Immature natural killer cell (primary cell): ENCODE results near the gene FOXN3. TPM values are rescaled to one million over a fixed set of nuclear protein-coding genes. Genes with fewer than 3 reads are reported as not detected.

ENCODE experiments used
- DNase-seq, 3 donors: peaks; one replicate each; pipeline ENCODE4 v3.0.0; 2022; ENCODE audit warnings: mixed read lengths in 1 of 3
- H3K27ac Mint-ChIP-seq, 6 donors: one replicate each; pipeline ENCODE4 v1.8.0; 2020; ENCODE audit warnings: mixed read lengths in 6 of 6, mild to moderate bottlenecking in 5 of 6, inconsistent platforms in 4 of 6, moderate library complexity in 3 of 6
- H3K27me3 Mint-ChIP-seq, 3 donors: one replicate each; pipeline ENCODE4 v1.8.0; 2020 to 2021; ENCODE audit warnings: low read depth in 3 of 3, mild to moderate bottlenecking in 3 of 3, mixed read lengths in 3 of 3, moderate library complexity in 3 of 3, inconsistent platforms in 1 of 3
- H3K36me3 Mint-ChIP-seq, 3 donors: one replicate each; pipeline ENCODE4 v1.8.0; 2020; ENCODE audit warnings: mixed read lengths in 3 of 3, inconsistent platforms in 2 of 3, mild to moderate bottlenecking in 2 of 3
- H3K4me1 Mint-ChIP-seq, 2 donors: one replicate each; pipeline ENCODE4 v1.8.0; 2020; ENCODE audit warnings: inconsistent platforms in 2 of 2, mild to moderate bottlenecking in 2 of 2, mixed read lengths in 2 of 2, moderate library complexity in 1 of 2
- H3K4me3 Mint-ChIP-seq, 5 donors: one replicate each; pipeline ENCODE4 v1.8.0; 2020; ENCODE audit warnings: mild to moderate bottlenecking in 5 of 5, mixed read lengths in 5 of 5, inconsistent platforms in 3 of 5, moderate library complexity in 3 of 5
- H3K9me3 Mint-ChIP-seq, 6 donors: one replicate each; pipeline ENCODE4 v1.8.0; 2020; ENCODE audit warnings: mild to moderate bottlenecking in 6 of 6, mixed read lengths in 6 of 6, inconsistent platforms in 4 of 6, moderate library complexity in 3 of 6
- polyA plus RNA-seq, 3 donors: library from polyadenylated mRNA; unstranded; fragments of 300-500 nt; fragmentation: Illumina TruSeq; gene quantifications; one replicate each; pipeline ENCODE4 v1.2.3, GENCODE V29; 2021

The FOXN3 gene
- polyA plus RNA-seq, 3 donors from 2014 or later = 88.6 to 150 (median 102) TPM

DNA sequence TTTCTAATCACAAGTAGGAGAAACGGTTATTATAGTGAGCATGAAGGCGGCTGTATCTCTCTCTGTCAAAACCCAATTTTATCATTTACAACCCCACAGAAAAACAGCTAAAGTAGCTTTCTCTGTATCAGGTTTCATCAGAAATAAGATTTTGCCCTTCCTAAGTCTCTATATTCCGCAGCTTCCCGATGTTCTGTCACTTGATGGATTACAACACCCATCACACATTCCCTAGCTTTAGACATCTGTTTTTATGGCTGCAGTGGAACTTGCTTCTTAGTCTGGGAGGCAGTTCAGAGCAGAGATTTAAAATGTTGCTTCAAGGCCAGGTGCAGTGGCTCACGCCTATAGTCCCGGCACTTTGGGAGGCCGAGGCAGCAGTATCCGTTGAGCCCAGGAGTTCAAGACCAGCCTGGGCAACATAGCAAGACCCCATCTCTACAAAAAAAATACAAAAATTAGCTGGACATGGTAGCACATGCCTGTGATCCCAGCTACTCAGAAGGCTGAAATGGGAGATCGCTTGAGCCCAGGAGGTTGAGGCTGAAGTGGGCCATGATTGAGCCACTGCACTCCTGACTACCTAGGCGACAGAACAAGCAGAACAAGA lies 27.6 kb upstream of the FOXN3 start:
- H3K4me1 Mint-ChIP-seq = peaks cover 72 to 88% of the 10 kb centered on the region in 2 donors
- peaks cover 2 to 5% (median 4%) of the 10 kb centered on the region in 3 donors for H3K27me3 Mint-ChIP-seq
- no peak for DNase-seq
- peak overlapping the region; percentile 63 to 88 (median 78) for H3K27ac Mint-ChIP-seq
- peaks cover 0 to 4% (median 4%) of the 10 kb centered on the region in 3 donors for H3K36me3 Mint-ChIP-seq
- no peaks in the 10 kb centered on the region for H3K9me3 Mint-ChIP-seq
- H3K4me3 Mint-ChIP-seq = peak overlapping the region; percentile 18 to 71 (median 66)

DNA sequence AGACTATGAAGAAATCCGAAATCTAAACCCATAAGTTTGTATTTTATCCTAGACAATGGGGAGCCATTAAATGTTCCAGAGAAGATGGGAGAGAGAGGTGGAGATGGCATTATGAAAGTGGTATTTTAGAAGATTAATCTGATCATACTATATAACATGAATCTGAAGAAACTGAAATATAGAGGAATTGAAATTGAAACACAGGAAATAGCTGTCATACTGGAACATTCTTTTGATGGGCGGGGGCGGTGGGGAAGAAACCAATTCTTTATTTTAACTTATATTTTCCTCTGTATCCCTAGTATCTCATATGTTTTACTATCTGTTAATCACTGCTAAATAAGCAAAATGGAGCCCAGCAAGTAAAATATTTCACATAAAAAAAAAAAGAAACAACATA lies 27.0 kb upstream of the FOXN3 start:
- Mint-ChIP-seq H3K27ac (peak overlapping the region; percentile 63 to 88 (median 78)), H3K27me3 (peaks cover 2 to 5% (median 4%) of the 10 kb centered on the region in 3 donors), H3K36me3 (peaks cover 0 to 4% (median 4%) of the 10 kb centered on the region in 3 donors), H3K4me1 (peaks cover 72 to 86% of the 10 kb centered on the region in 2 donors), H3K9me3 (no peaks in the 10 kb centered on the region), H3K4me3 (peak overlapping the region; percentile 18 to 71 (median 66))
- DNase-seq = no peak

DNA sequence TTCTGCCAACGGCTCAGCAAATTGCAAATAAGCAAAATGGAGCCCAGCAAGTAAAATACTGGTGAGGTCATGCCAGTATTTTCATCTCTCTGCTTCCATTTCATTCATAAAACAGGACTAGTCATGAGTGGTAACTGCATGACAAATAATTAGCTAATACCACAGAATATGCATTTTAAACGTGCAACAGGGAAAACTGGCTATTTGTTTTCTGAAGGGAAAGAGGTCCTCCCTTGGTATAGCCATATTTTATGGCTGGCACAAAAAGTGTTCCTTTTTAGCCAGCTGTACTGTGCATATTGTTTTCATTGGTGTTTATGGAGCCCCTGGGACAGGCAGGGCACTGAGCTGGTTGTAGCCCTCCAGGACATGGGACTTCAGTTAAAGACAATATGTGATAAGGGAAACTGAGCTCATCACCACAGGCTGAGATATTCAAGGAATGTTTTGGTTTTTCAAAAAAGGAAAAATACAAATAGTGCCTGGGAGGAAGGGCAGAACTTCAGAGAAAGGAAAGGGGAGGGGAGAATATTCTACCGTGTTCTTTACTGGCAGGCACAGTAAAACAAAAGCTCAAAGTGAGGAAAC lies 26.1 kb upstream of the FOXN3 start:
- peak overlapping the region in 5 of 6 donors; percentile 71 to 82 (median 81) for H3K27ac Mint-ChIP-seq
- peaks cover 69 to 84% of the 10 kb centered on the region in 2 donors for H3K4me1 Mint-ChIP-seq
- peaks cover 2 to 5% (median 4%) of the 10 kb centered on the region in 3 donors for H3K27me3 Mint-ChIP-seq
- no peaks in the 10 kb centered on the region for H3K9me3 Mint-ChIP-seq
- peak overlapping the region; percentile 19 to 70 (median 32) for H3K4me3 Mint-ChIP-seq
- no peak for DNase-seq
- peaks cover 0 to 4% (median 4%) of the 10 kb centered on the region in 3 donors for H3K36me3 Mint-ChIP-seq

DNA sequence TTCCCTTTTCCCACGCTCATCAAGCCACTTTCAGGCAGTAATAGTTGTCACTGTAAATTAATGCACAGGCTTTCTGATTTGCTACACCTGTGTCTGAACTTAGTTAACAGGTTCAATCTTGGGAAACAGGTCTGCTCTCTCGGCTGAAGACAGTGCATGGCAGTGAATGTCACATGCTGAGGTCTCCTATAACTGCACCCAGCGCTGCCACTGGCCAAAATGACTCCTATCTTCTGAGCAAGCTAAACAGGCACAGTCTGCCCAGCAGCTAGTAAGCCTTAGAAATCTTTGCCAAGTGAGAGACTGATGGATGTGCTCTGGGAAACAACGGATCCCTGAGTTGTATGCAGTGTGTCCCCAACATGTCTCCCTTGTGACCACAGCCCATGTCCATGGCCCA lies 25.2 kb upstream of the FOXN3 start:
- peaks cover 2 to 5% (median 4%) of the 10 kb centered on the region in 3 donors for H3K27me3 Mint-ChIP-seq
- no peaks in the 10 kb centered on the region for H3K9me3 Mint-ChIP-seq
- peak overlapping the region in 3 of 6 donors; percentile 31 to 69 (median 62) for H3K27ac Mint-ChIP-seq
- no peak for DNase-seq
- H3K36me3 Mint-ChIP-seq = peaks cover 0 to 4% (median 2%) of the 10 kb centered on the region in 3 donors
- H3K4me3 Mint-ChIP-seq = no peak overlapping the region
- peaks cover 64 to 84% of the 10 kb centered on the region in 2 donors for H3K4me1 Mint-ChIP-seq

DNA sequence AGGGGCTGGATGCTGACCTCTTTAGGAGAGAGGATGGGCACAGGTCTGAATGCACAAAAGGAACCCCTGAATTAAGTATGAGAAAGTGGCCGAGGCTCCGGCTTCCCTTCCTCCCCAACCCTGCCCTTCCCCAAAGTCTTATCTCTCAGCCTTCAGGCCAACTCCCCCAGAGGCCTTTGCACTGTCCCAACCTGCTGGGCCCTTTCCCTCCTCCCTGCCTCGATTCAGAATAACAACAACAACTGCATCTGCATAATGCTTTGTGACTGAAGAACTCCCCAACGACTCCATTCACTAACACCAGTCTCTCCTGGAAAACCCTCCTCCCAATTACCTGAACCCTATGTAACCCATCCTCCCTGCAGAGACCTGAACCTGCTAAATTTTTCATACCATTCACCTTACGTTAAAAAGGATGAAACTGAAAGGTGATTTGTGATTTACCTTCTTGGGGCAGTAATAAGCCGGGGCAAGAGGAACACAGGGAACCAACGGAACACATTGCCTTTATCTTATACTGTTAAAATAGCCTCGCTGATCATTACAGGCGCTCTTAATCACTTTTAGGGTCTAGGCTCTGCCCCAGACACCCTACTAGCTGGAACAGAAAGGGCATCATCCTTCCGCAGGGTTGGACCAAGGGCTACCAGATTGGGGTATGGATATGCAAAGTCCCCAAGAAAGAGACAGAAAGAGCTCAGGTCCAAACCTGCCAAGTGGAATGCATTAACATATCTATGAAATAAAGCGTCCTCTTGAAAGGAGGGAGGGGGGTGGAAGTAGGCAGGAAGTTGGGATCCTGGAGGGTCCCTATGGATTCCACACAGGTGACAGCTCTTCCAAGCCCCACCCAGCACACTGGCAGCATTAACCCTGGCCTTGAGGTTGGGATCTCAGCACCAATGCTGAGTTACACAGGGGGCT lies 24.2 kb upstream of the FOXN3 start:
- H3K27ac Mint-ChIP-seq = peak overlapping the region in 5 of 6 donors; percentile 19 to 76 (median 62)

DNA sequence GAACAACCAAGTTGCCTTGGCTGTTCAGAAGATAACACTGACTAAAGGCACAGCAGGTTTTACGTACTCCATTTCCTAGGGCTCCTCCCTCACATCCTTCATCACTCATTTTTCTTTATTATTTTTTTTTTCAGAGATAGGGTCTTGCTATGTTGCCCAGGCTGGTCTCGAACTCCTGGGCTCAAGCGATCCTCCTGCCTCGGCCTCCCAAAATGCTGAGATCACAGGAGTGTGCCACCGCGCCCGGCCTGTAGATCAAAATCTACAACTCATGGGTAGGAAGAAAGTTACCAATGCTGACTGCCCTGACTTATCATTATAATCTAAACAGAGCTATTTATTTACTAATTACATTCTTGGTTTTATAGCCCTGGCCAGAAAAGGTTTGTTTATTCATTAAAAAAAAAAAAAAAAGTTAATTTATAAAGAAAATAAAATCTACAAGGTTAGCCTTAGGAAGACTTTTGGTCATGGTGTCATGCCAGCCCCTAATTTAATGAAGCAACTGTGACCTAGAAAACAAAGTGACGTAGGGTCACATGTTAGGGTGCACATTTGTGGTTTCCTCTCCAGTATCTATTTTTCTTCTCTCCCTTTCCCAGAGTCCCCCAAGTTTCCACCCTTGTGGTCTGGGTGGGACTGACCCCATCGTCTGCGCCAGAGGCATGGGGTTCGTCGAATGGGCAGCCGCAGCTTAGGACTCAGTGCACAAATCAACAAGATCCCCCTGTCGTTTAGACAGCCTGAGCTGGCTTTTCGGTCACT lies 19.0 kb upstream of the FOXN3 start:
- peaks cover 0 to 18% (median 8%) of the 10 kb centered on the region in 3 donors for H3K27me3 Mint-ChIP-seq
- H3K4me1 Mint-ChIP-seq = peaks cover 69 to 82% of the 10 kb centered on the region in 2 donors
- H3K36me3 Mint-ChIP-seq = peaks cover 0 to 4% (median 0%) of the 10 kb centered on the region in 3 donors
- peak; percentile 64 to 81 (median 65) for DNase-seq
- peak overlapping the region; percentile 19 to 89 (median 76) for H3K4me3 Mint-ChIP-seq
- no peaks in the 10 kb centered on the region for H3K9me3 Mint-ChIP-seq
- peak overlapping the region; percentile 94 to 99 (median 97) for H3K27ac Mint-ChIP-seq

More for the DNA sequence above, 24.2 kb upstream of the FOXN3 start:
- peaks cover 0 to 4% (median 0%) of the 10 kb centered on the region in 3 donors for H3K36me3 Mint-ChIP-seq
- peaks cover 5 to 6% (median 5%) of the 10 kb centered on the region in 3 donors for H3K27me3 Mint-ChIP-seq
- no peak overlapping the region for H3K4me3 Mint-ChIP-seq
- H3K9me3 Mint-ChIP-seq = no peaks in the 10 kb centered on the region
- DNase-seq = no peak
- peaks cover 69 to 84% of the 10 kb centered on the region in 2 donors for H3K4me1 Mint-ChIP-seq

DNA sequence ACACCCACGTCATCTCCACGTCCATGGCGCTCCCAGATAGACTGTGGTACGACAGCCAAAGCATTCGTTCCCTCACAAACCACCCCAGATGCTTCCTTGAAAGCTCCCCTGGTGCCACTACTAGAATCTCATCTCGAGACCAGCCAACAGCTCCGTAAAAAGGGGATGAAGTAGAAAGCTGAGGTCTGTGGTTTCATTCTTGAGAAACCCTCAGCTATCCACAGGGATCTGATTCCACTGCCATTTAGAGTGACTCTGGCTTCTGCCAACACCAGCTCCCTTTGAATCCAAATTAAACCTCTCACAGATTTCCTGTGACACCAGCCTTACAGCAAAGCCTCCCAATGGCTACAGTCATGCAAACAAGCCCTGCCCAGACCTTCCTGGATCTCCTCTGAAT lies 18.5 kb upstream of the FOXN3 start:
- peak in 1 of 3 donors; percentile 12 for DNase-seq
- Mint-ChIP-seq H3K4me1 (peaks cover 73 to 82% of the 10 kb centered on the region in 2 donors), H3K4me3 (peak overlapping the region; percentile 59 to 89 (median 76)), H3K27ac (peak overlapping the region; percentile 94 to 99 (median 97)), H3K27me3 (peaks cover 0 to 18% (median 12%) of the 10 kb centered on the region in 3 donors), H3K9me3 (no peaks in the 10 kb centered on the region), H3K36me3 (peaks cover 0 to 4% (median 0%) of the 10 kb centered on the region in 3 donors)

DNA sequence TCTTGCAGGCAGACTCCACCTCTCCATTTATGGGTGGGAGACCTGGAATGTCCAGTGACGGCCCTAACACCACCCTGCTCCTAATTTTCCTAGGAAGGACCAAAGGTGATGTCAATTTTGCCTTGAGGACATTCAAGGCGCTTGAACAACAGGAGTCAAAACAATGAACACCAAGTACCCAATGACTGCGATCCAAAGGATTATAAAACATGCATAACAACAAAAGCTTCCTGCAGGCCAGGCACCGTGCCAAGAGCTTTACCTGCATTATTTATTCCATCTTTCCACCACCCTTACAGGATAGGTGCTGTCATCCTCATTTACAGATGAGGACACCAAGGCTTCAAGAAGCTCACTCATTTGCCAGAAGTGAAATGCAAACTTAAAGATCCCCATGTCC lies 15.2 kb upstream of the FOXN3 start:
- no peak for DNase-seq
- Mint-ChIP-seq H3K4me3 (peak overlapping the region; percentile 33 to 84 (median 53)), H3K27ac (peak overlapping the region; percentile 49 to 99 (median 78)), H3K9me3 (no peaks in the 10 kb centered on the region), H3K27me3 (peaks cover 0 to 18% (median 12%) of the 10 kb centered on the region in 3 donors), H3K4me1 (peaks cover 86 to 87% of the 10 kb centered on the region in 2 donors), H3K36me3 (peaks cover 0 to 4% (median 0%) of the 10 kb centered on the region in 3 donors)

DNA sequence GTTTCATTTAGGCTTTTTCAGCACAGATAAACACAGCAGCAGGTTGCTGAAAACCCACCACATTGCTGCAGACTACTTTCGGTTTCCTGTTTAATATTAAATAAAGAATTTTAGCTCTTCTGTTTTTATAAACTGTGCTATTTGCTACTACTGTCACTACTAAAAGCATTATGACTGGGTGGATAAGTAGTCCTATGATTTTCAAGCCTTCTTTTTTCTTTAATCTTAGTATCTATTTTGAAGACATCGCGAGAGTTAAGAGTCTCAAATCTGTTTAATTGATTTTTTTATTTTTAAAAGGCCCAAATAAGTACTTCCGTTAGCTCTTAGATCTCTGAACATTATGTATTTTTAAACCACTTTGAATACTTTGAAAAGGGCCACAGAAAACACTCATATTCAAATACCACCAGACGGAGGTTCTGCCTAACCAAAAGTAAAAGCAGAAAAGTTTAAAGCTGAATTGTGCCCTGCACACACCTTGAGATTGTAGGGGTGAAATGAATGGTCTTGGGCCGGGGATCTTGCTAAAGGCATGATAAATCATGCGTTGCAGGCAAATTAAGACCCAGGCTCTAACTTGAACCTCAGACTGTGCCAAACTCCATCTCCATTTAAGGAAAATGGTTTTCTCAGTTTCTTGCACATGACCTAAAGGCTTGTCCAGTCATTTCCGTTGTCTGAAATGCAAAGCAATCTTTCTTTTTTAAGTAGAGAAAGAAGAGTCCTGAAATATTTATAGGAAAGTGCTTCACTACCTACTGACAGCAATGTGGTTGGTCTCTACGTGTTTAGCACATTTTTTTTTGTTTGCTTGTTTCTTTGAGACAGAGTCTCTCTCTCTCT lies 13.6 kb upstream of the FOXN3 start:
- peak overlapping the region; percentile 83 to 88 (median 85) for H3K4me3 Mint-ChIP-seq
- peak overlapping the region; percentile 90 to 99 (median 94) for H3K27ac Mint-ChIP-seq
- H3K4me1 Mint-ChIP-seq = peaks cover 82 to 86% of the 10 kb centered on the region in 2 donors
- H3K36me3 Mint-ChIP-seq = peaks cover 0 to 4% (median 0%) of the 10 kb centered on the region in 3 donors
- peak; percentile 63 to 72 (median 70) for DNase-seq
- no peaks in the 10 kb centered on the region for H3K9me3 Mint-ChIP-seq
- peaks cover 7 to 14% (median 8%) of the 10 kb centered on the region in 3 donors for H3K27me3 Mint-ChIP-seq

DNA sequence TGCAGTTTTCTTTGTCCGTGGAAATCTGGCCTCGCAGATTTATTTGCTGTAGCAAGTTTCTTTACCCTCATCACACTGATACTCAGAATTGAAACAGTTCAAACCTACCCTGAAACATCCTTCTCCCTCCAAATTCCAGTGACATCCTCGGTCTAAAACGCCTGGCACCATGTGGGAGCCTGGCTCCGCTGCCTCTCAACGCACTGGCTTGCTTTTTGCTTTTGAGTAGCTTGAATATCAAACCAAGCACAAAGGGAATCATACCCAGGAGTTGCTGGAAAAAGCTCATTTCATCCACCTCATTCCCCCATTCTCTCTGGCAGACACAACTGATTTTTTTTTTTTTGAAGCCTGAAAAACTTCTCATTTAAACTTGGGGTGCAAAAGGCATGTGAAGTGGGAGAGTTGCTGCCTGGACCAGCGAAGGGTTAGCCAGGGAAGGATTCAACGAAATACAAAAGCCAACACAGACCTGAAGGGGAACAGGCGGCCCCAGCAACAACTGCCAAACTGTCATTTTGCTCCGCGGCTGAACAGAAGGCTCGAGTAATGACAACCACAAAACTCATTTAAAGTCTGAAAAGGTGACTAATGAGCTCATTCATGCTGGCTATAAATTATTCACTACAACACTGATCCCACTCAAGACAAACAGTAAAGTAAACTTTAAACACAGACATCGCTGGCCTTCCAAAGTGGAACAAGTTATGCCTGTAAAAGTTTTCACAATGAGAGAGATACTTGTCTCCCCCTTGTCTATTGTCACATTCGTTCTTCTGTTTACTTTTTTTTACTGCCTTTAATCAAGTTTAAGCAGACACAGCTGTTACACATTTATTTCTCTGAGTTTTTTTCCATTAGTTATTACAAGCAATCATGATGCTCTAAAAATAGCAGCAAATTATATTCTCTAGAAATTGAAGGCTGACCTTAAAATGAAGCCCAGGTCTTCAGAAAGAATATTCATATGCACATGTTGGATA lies 12.5 kb upstream of the FOXN3 start:
- H3K27me3 Mint-ChIP-seq = peaks cover 4 to 7% (median 7%) of the 10 kb centered on the region in 3 donors
- peaks cover 81 to 82% of the 10 kb centered on the region in 2 donors for H3K4me1 Mint-ChIP-seq
- H3K27ac Mint-ChIP-seq = peak overlapping the region; percentile 90 to 99 (median 94)
- H3K9me3 Mint-ChIP-seq = no peaks in the 10 kb centered on the region
- peak overlapping the region; percentile 83 to 88 (median 85) for H3K4me3 Mint-ChIP-seq
- H3K36me3 Mint-ChIP-seq = peaks cover 0 to under 1% (median 0%) of the 10 kb centered on the region in 3 donors
- peak in 2 of 3 donors; percentile 33 to 45 for DNase-seq

DNA sequence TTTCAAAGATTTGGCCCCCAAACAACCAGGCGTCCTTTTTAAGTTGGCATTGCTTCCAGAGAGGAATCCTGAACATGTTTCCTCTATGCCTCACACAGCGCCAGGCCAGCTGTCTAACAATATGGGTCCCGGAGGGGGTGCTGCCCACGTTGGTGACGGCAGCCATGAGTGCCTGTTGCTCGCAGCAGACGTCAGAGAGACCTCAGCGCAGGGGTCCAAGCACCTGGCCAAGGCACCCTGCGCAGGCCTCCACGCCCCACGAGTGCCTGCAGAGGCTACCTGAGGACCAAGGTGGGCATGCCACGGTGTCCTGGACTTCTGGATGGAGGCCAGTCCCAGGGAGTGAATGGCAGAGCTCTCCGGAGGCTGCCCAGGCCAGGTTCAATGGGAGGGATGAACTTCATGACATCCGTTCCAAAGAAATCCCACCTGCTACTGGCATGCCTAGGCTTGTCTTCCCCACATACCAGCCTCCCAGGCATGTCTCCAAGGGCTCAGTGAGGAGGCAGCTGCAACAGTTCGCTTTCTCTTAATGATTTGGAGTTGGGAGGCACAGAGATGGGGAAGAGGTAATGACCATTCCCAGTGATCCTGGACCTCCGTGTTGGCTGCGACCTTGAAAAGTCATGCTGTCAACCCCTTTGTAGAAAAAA lies 11.6 kb upstream of the FOXN3 start:
- Mint-ChIP-seq H3K9me3 (no peaks in the 10 kb centered on the region), H3K36me3 (no peaks in the 10 kb centered on the region), H3K4me1 (peaks cover 86 to 88% of the 10 kb centered on the region in 2 donors), H3K4me3 (peak overlapping the region; percentile 83 to 88 (median 85)), H3K27me3 (peaks cover 4 to 7% (median 7%) of the 10 kb centered on the region in 3 donors), H3K27ac (peak overlapping the region; percentile 90 to 99 (median 94))
- DNase-seq = no peak
